HL-60 (cell line): ENCODE results near the gene PKDREJ.

Experiments
- CTCF ChIP-seq: IDR thresholded peaks from one replicate; pipeline ENCODE4 v1.5.1; 2011; ENCODE audit warnings: low read length, control low read depth, inconsistent platforms; ENCODE audit not compliant: insufficient read depth
- POLR2AphosphoS5 ChIP-seq: IDR thresholded peaks from 2 replicates; pipeline ENCODE4 v1.6.1; 2012; ENCODE audit warnings: low read depth
- REST ChIP-seq: IDR thresholded peaks from 2 replicates; pipeline ENCODE4 v1.6.1; 2012; ENCODE audit warnings: low read depth; ENCODE audit not compliant: insufficient replicate concordance

- TF ChIP-seq CTCF (no peak), POLR2AphosphoS5 (no peak), REST (no peak)
Measured at GRCh38 chr22:46276563-46276962, 13.4 kb upstream of the PKDREJ start.
